Activated CD4-positive, alpha-beta T cell treated with anti-CD3 and anti-CD28 coated beads, Interleukin-2, amount 10 ng/mL, durations not matched to agents 7 days and 5 days (primary cell): ENCODE measurements around the gene ATP11B. TPM values are rescaled to one million over a fixed set of nuclear protein-coding genes. Genes with fewer than 3 reads are reported as not detected.

Experiments used
- CTCF ChIA-PET: fragments of 350-600 bp; sonication (Branson Sonifier 250); formaldehyde crosslinking; loops from one replicate; lab custom pipeline; 2021; ENCODE audit warnings: antibody characterized with exemption; lab: Charles Lee
- POLR2A ChIA-PET: fragments of 350-600 bp; sonication (Branson Sonifier 250); formaldehyde crosslinking; loops from one replicate; lab custom pipeline; 2021; ENCODE audit warnings: antibody characterized with exemption; lab: Charles Lee
- DNase-seq: peaks from one replicate; pipeline ENCODE4 v3.0.0-alpha.2; 2020
- H3K27ac Mint-ChIP-seq: one replicate; pipeline ENCODE4 v1.8.0; 2021; ENCODE audit warnings: mild to moderate bottlenecking, moderate library complexity, mixed read lengths
- H3K27me3 Mint-ChIP-seq: one replicate; pipeline ENCODE4 v1.8.0; 2021; ENCODE audit warnings: mixed read lengths
- H3K36me3 Mint-ChIP-seq: one replicate; pipeline ENCODE4 v1.8.0; 2021; ENCODE audit warnings: low read depth, mixed read lengths
- H3K4me1 Mint-ChIP-seq: one replicate; pipeline ENCODE4 v1.8.0; 2021; ENCODE audit warnings: mixed read lengths
- H3K4me3 Mint-ChIP-seq: one replicate; pipeline ENCODE4 v1.8.0; 2021; ENCODE audit warnings: mild to moderate bottlenecking, moderate library complexity, mixed read lengths
- H3K9me3 Mint-ChIP-seq: one replicate; pipeline ENCODE4 v1.8.0; 2021; ENCODE audit warnings: mixed read lengths
- total RNA-seq, 2 experiments: library from RNA; stranded (reverse); gene quantifications; one replicate each; pipeline ENCODE4 v1.2.3, GENCODE V29; 2021

The ATP11B gene
- total RNA-seq, 2 experiments from 2014 or later, result 104 to 105 TPM

DNA sequence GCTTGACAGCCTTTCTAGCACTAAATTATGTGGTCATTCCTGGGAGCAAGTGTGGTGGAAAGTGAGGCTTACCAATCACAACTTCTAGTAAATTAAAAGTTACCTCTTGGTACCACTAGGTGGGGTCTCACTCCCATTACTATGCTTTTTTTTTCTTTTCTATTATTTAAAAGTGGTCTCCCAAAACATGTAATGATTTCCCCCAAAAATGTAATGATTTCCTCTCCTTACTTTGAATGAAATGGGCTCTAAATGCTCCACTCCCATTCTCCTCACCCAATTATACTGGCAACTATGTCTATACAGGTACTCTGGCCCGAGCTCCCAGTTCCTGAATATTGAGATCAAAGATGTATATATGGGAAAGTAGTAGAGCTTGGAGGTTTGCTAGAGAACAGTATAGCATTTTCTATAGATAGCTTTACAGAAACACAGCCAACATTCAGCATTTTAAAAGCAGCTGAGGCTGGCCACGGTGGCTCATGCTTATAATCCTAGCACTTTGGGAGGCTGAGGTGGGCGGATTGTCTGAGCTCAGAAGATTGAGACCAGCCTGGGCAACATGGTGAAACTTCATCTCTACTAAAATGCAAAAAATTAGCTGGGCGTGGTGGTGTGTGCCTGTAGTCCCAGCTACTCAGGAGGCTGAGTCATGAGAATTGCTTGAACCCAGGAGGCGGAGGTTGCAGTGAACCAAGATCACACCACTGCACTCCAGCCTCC lies 116.2 kb downstream of the ATP11B start:
- peaks cover 46% of the 10 kb centered on the region for H3K4me1 Mint-ChIP-seq
- no peak overlapping the region for H3K27ac Mint-ChIP-seq
- ChIA-PET POLR2A (interaction anchor here (0.6 kb wide), 1 partner anchor 96 kb away, joined by 4 read pairs; no protein-coding TSS in a partner anchor), CTCF (interaction anchor here (0.9 kb wide), 1 partner anchor 10 kb away, joined by 7 read pairs; no protein-coding TSS in a partner anchor)
- peaks cover 26% of the 10 kb centered on the region for H3K36me3 Mint-ChIP-seq
- H3K9me3 Mint-ChIP-seq, result no peaks in the 10 kb centered on the region
- H3K4me3 Mint-ChIP-seq, result no peak overlapping the region
- no peaks in the 10 kb centered on the region for H3K27me3 Mint-ChIP-seq
- DNase-seq, result no peak

- Mint-ChIP-seq H3K27me3 (no peaks in the 10 kb centered on the region), H3K9me3 (no peaks in the 10 kb centered on the region), H3K36me3 (peaks cover 37% of the 10 kb centered on the region), H3K4me3 (no peak overlapping the region), H3K4me1 (peaks cover 54% of the 10 kb centered on the region), H3K27ac (peak overlapping the region; percentile 51)
- ChIA-PET CTCF (interaction anchor here (0.6 kb wide), 2 partner anchors 9 to 158 kb away, joined by 3 to 4 read pairs; no protein-coding TSS in a partner anchor), POLR2A (no interaction called here)
- DNase-seq, result no peak
Measured at GRCh38 chr3:182910936-182911781, 117.9 kb downstream of the ATP11B start.

GRCh38 chr3:182911782-182912111 lies 118.4 kb downstream of the ATP11B start:
- CTCF ChIA-PET, result no interaction called here
- POLR2A ChIA-PET, result no interaction called here
- H3K9me3 Mint-ChIP-seq, result no peaks in the 10 kb centered on the region
- H3K4me3 Mint-ChIP-seq, result no peak overlapping the region
- H3K4me1 Mint-ChIP-seq, result peaks cover 54% of the 10 kb centered on the region
- H3K27me3 Mint-ChIP-seq, result no peaks in the 10 kb centered on the region
- peak overlapping the region; percentile 51 for H3K27ac Mint-ChIP-seq
- H3K36me3 Mint-ChIP-seq, result peaks cover 39% of the 10 kb centered on the region
- DNase-seq, result no peak

- ChIA-PET POLR2A (no interaction called here), CTCF (no interaction called here)
- Mint-ChIP-seq H3K27ac (peak overlapping the region; percentile 28), H3K4me3 (no peak overlapping the region), H3K9me3 (no peaks in the 10 kb centered on the region), H3K4me1 (peaks cover 54% of the 10 kb centered on the region), H3K27me3 (no peaks in the 10 kb centered on the region), H3K36me3 (peaks cover 42% of the 10 kb centered on the region)
- no peak for DNase-seq
Measured at GRCh38 chr3:182912474-182912873, 119.2 kb downstream of the ATP11B start.

GRCh38 chr3:182913889-182914288 lies 120.6 kb downstream of the ATP11B start:
- ChIA-PET POLR2A (no interaction called here), CTCF (interaction anchor here (0.6 kb wide), 1 partner anchor 169 kb away, joined by 3 read pairs; no protein-coding TSS in a partner anchor)
- Mint-ChIP-seq H3K4me1 (peaks cover 54% of the 10 kb centered on the region), H3K4me3 (peak overlapping the region; percentile 35), H3K9me3 (no peaks in the 10 kb centered on the region), H3K27me3 (no peaks in the 10 kb centered on the region), H3K36me3 (peaks cover 46% of the 10 kb centered on the region), H3K27ac (peak overlapping the region; percentile 84)
- DNase-seq, result peak; percentile 25

DNA sequence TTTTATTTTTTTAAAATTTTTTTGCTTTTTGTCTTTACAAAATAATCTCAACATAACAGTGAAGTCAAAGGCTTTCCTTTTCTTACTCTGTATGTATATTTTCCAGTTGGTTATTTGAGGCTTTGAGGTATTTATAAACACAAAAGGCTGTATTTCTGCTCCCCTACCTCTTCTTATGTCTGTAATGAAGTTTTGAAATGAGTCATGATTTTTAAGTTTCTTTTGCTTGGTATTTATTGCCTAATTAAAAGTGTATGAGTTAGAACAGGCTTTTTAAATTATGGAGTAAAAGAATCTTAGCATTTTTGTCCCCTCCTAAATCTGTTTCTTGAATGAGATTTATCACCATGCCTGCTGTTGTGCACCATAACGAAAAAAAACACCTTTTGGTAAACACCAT lies 121.0 kb downstream of the ATP11B start:
- POLR2A ChIA-PET, result no interaction called here
- Mint-ChIP-seq H3K4me1 (peaks cover 51% of the 10 kb centered on the region), H3K27ac (peak overlapping the region; percentile 74), H3K4me3 (peak overlapping the region; percentile 9), H3K27me3 (no peaks in the 10 kb centered on the region), H3K36me3 (peaks cover 46% of the 10 kb centered on the region), H3K9me3 (no peaks in the 10 kb centered on the region)
- CTCF ChIA-PET, result interaction anchor here (0.6 kb wide), 1 partner anchor 168 kb away, joined by 3 read pairs; no protein-coding TSS in a partner anchor
- DNase-seq, result no peak

DNA sequence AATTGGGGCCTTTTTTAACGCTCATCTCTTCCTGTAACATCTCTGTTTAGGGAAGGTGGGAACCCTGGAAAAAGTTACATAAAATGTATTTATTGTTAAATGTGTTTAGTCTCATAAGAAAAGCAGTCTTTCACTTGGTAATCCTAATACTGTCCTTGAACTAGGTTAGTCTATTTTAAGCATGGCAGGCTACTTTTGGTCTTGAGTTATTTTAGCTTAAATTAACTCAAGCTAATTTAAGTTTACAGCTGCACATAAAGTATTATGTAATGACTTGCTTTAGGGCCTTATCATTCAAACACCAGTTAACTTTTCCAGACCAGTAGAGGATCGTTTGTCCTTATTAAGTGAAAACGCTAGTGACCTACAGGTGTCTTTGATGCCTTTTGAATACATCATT lies 123.8 kb downstream of the ATP11B start:
- H3K36me3 Mint-ChIP-seq, result peaks cover 37% of the 10 kb centered on the region
- no peak overlapping the region for H3K4me3 Mint-ChIP-seq
- DNase-seq, result no peak
- H3K4me1 Mint-ChIP-seq, result peaks cover 28% of the 10 kb centered on the region
- no peaks in the 10 kb centered on the region for H3K9me3 Mint-ChIP-seq
- CTCF ChIA-PET, result interaction anchor here (1.2 to 3.3 kb wide), 4 partner anchors 13 to 64 kb away, joined by 3 to 8 read pairs (median 4); partner anchors contain the start of gene DCUN1D1
- POLR2A ChIA-PET, result no interaction called here
- no peaks in the 10 kb centered on the region for H3K27me3 Mint-ChIP-seq
- H3K27ac Mint-ChIP-seq, result no peak overlapping the region

- no peak overlapping the region for H3K4me3 Mint-ChIP-seq
- CTCF ChIA-PET, result interaction anchor here (0.8 to 2.7 kb wide), 3 partner anchors 9 to 16 kb away, joined by 3 to 7 read pairs (median 4); no protein-coding TSS in a partner anchor
- H3K27me3 Mint-ChIP-seq, result no peaks in the 10 kb centered on the region
Measured at GRCh38 chr3:182919866-182920357, 126.6 kb downstream of the ATP11B start.

DNA sequence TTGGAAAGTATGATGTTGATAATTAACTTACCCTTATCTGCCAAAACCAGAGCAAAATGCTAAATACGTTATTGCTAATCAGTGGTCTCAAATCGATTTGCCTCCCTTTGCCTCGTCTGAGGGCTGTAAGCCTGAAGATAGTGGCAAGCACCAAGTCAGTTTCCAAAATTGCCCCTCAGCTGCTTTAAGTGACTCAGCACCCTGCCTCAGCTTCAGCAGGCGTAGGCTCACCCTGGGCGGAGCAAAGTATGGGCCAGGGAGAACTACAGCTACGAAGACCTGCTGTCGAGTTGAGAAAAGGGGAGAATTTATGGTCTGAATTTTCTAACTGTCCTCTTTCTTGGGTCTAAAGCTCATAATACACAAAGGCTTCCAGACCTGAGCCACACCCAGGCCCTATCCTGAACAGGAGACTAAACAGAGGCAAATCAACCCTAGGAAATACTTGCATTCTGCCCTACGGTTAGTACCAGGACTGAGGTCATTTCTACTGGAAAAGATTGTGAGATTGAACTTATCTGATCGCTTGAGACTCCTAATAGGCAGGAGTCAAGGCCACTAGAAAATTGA lies 127.3 kb downstream of the ATP11B start:
- peak overlapping the region; percentile 72 for H3K27ac Mint-ChIP-seq
- no peak overlapping the region for H3K4me3 Mint-ChIP-seq
- POLR2A ChIA-PET, result no interaction called here
- H3K4me1 Mint-ChIP-seq, result peaks cover under 1% of the 10 kb centered on the region
- H3K36me3 Mint-ChIP-seq, result peaks cover 37% of the 10 kb centered on the region
- DNase-seq, result no peak
- CTCF ChIA-PET, result interaction anchor here (0.8 to 2.7 kb wide), 2 partner anchors 9 to 11 kb away, joined by 4 to 7 read pairs; no protein-coding TSS in a partner anchor
- no peaks in the 10 kb centered on the region for H3K9me3 Mint-ChIP-seq
- H3K27me3 Mint-ChIP-seq, result no peaks in the 10 kb centered on the region

More at GRCh38 chr3:182919866-182920357, 126.6 kb downstream of the ATP11B start:
- H3K9me3 Mint-ChIP-seq, result no peaks in the 10 kb centered on the region
- peaks cover 4% of the 10 kb centered on the region for H3K4me1 Mint-ChIP-seq
- H3K36me3 Mint-ChIP-seq, result peaks cover 36% of the 10 kb centered on the region
- no peak for DNase-seq
- POLR2A ChIA-PET, result interaction anchor here (0.5 kb wide), 1 partner anchor 12 kb away, joined by 3 read pairs; no protein-coding TSS in a partner anchor
- H3K27ac Mint-ChIP-seq, result no peak overlapping the region

GRCh38 chr3:182921665-182922355 lies 128.5 kb downstream of the ATP11B start:
- ChIA-PET POLR2A (no interaction called here), CTCF (no interaction called here)
- no peak overlapping the region for H3K4me3 Mint-ChIP-seq
- peaks cover 37% of the 10 kb centered on the region for H3K36me3 Mint-ChIP-seq
- no peaks in the 10 kb centered on the region for H3K27me3 Mint-ChIP-seq
- no peak overlapping the region for H3K27ac Mint-ChIP-seq
- no peak for DNase-seq
- peaks cover 2% of the 10 kb centered on the region for H3K4me1 Mint-ChIP-seq
- peaks cover 5% of the 10 kb centered on the region for H3K9me3 Mint-ChIP-seq

- peaks cover 5% of the 10 kb centered on the region for H3K9me3 Mint-ChIP-seq
- H3K27ac Mint-ChIP-seq, result no peak overlapping the region
- ChIA-PET CTCF (interaction anchor here (0.6 to 0.9 kb wide), 4 partner anchors 10 to 67 kb away, joined by 3 read pairs; no protein-coding TSS in a partner anchor), POLR2A (no interaction called here)
- peaks cover 45% of the 10 kb centered on the region for H3K36me3 Mint-ChIP-seq
- H3K4me1 Mint-ChIP-seq, result peaks cover 6% of the 10 kb centered on the region
- no peak for DNase-seq
- no peaks in the 10 kb centered on the region for H3K27me3 Mint-ChIP-seq
- H3K4me3 Mint-ChIP-seq, result no peak overlapping the region
Measured at GRCh38 chr3:182925330-182925943, 132.1 kb downstream of the ATP11B start.
